Measurements from ENCODE around the gene USP6NL. TPM values are rescaled to one million over a fixed set of nuclear protein-coding genes. Genes with fewer than 3 reads are reported as not detected.
"Not testable (repeated sequence)": the region's sequence is repeated elsewhere in the genome, so short reads cannot be mapped to it uniquely, and the experiment has no call there.

Gene USP6NL
- total RNA-seq, 1 experiment from 2014 or later: 13.1 TPM

DNA sequence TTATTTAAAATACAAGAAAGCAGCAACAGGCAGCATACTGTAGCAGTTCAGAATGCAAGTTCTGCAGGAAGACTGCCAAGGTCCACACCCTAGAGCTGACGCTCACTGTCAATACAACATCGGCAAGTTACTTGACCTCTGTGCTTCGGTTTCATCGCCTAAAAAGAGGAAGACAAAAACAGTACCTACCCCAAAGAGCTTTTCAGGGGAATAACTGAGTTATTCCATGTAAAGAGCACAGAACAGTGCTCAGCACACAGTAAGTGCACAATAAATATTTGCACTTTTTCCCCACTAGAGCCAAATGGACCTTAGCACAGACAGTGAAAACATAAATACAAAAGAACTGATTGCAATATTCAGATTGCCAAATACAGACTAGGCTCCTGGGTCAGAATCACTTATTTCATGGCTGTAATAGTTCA lies 88.6 kb downstream of the USP6NL start:
- DNase-seq (ENCODE audit: extremely low read depth, low read depth): no peak

GRCh38 chr10:11521860-11522259 lies 89.6 kb downstream of the USP6NL start:
- DNase-seq (ENCODE audit: extremely low read depth, low read depth): no peak

DNA sequence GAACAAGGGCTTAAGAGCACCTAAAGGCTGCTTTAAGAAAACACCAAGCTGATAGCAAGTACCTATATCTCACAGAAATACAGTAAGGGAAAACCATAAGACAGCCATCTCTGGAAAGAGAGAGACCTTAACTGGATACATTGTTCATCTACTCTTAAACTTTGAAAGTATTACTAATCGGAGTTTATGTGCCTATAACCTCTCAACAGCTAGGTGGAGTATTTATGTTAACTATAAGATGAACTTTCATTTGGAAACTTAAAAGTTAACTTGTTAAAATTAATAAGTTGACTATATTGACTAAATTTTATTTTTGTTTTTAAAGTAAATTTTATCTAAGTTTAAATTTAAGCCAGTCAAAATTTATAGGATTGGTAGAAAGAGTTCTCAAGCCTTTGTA lies 90.6 kb downstream of the USP6NL start:
- DNase-seq (ENCODE audit: extremely low read depth, low read depth): no peak

- no peak for DNase-seq (ENCODE audit: extremely low read depth, low read depth)
These were observed 94.3 kb downstream of the USP6NL start for GRCh38 chr10:11517150-11517549.

GRCh38 chr10:11516431-11516746 lies 95.1 kb downstream of the USP6NL start:
- no peak for DNase-seq (ENCODE audit: extremely low read depth, low read depth)

DNA sequence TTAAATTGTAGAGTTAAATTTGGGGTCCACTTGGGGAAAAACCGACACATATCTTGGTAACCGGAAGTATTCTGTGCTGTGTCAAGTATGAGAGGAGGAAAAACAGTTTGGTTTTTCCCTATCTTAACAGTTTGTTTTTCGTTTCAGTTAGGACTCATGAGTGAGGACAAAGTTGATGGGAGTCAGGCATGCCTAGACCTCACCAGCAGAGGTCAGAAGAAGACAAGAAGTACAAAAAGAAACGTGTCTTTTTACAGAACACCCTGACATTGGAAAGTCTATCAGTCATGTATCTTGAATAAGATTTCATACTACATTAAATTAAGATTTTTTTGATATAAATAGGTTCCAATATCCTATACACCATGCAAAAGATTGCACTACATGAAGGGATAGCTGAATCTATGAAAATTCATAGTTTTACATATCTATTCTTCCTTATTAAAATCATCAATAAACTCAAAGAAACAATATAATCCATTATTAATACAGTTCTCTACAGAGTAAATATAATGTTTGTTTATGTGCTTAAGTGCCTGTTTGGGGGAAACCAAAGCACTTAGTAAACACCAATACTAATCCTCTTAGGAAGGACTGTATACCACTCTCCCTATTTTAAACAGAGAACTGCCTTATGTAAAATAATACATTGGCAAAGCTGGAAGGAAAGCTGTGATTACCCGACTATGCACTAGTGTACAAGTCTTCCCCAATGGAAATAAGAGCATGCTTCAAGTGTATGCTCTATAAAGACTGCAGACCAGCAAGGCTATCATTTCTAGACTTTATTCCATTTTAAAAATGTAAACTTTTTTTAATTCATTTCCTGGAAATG lies 95.6 kb downstream of the USP6NL start:
- DNase-seq (ENCODE audit: extremely low read depth, low read depth): peak; percentile 60

GRCh38 chr10:11513727-11514126 lies 97.7 kb downstream of the USP6NL start:
- no peak for DNase-seq (ENCODE audit: extremely low read depth, low read depth)

- no peak for DNase-seq (ENCODE audit: extremely low read depth, low read depth)
These were observed 98.9 kb downstream of the USP6NL start for GRCh38 chr10:11512596-11512995.

GRCh38 chr10:11511321-11511720 lies 100.1 kb downstream of the USP6NL start:
- DNase-seq (ENCODE audit: extremely low read depth, low read depth): no peak

- no peak for DNase-seq (ENCODE audit: extremely low read depth, low read depth)
These were observed 100.7 kb downstream of the USP6NL start for GRCh38 chr10:11510736-11511135.

- no peak for DNase-seq (ENCODE audit: extremely low read depth, low read depth)
These were observed 101.2 kb downstream of the USP6NL start for GRCh38 chr10:11510281-11510680.

GRCh38 chr10:11509036-11509435 lies 102.4 kb downstream of the USP6NL start:
- DNase-seq (ENCODE audit: extremely low read depth, low read depth): no peak

DNA sequence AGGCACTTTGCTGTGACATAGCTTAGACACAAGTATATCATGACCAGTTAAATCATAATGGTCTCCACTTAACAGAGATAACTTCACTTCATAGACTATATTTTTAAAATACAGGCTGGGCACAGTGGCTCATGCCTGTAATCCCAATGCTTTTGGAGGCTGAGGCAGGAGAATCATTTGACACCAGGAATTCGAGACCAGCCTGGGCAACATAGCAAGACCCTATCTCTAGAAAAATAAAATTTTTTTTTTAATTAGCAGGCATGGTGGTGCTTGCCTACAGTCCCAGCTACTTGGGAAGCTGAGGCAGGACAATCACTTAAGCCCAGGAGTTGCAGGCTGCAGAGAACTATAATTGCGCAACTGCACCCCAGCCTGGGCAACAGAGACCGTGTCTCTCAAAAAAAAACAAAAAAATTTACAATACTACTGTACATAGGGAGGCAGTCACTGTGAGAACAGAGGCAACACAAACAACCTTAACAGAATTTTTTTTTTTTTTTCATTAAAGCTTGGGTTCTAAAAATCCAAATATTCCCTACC lies 105.1 kb downstream of the USP6NL start:
- DNase-seq (ENCODE audit: extremely low read depth, low read depth): no peak

GRCh38 chr10:11505639-11506038 lies 105.8 kb downstream of the USP6NL start:
- no peak for DNase-seq (ENCODE audit: extremely low read depth, low read depth)

GRCh38 chr10:11504566-11505285 lies 106.7 kb downstream of the USP6NL start:
- no peak for DNase-seq (ENCODE audit: extremely low read depth, low read depth)

GRCh38 chr10:11501600-11501999 lies 109.8 kb downstream of the USP6NL start:
- DNase-seq (ENCODE audit: extremely low read depth, low read depth): no peak

DNA sequence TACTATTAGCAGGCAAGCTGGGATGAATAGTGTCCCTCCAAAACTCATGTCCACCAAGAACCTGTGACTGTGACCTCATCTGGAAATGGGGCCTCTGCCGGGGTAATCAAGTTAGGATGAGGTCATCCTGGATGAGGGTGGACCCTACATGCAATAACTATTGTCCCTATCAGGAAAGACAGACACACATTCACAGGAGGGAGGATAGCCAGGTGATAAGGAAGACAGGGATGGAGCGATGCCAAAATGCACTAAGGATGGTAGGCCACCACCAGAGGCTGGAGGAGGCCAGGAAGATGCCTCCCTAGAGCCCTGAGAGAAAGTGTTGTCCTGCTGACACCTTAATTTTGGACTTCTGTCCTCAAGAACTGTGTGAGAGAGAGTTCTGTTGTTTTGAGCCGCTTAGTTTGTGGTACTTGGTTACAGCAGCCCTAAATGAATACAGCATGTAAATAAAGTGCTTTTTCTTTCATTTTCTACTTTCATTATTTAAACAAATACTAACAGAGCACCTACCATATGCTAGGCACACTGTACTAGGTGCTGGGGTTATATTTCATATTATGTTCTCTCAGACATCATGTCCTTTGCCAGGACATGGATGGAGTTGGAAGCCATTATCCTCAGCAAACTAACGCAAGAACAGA lies 111.9 kb downstream of the USP6NL start:
- no peak for DNase-seq (ENCODE audit: extremely low read depth, low read depth)

GRCh38 chr10:11498399-11498798 lies 113.1 kb downstream of the USP6NL start:
- no peak for DNase-seq (ENCODE audit: extremely low read depth, low read depth)

DNA sequence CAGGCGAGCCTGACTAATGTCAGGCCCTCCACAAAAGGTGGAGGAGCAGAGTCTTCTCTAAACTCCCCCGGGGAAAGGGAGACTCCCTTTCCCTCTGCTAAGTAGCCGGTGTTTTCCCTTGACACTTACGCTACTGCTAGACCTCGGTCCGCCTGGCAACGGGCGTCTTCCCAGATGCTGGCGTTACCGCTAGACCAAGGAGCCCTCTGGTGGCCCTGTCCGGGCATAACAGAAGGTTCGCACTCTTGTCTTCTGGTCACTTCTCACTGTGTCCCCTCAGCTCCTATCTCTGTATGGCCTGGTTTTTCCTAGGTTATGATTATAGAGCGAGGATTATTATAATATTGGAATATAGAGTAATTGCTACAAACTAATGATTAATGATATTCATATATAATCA lies 116.5 kb downstream of the USP6NL start:
- not testable (repeated sequence) for DNase-seq (ENCODE audit: extremely low read depth, low read depth)

GRCh38 chr10:11493646-11494045 lies 117.8 kb downstream of the USP6NL start:
- no peak for DNase-seq (ENCODE audit: extremely low read depth, low read depth)

DNA sequence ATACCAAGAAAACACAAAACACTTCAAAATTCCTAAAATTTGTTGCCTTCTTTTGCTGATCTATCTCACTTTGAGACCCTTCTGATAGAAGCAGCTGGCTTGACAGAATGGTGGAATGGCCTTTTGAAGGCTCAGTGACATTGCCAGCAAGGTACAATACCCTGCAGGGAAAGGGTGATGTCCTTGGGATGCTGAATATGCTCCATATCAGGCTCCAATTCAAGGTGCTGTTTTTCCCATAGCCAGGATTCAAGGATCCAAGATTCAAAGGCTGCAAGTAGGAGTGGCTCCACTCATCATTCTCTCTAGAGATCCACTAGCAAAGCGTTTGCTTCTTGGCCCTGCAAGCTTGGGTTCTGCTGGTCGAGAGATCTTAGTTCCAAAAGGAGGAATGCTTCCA lies 120.4 kb downstream of the USP6NL start:
- DNase-seq (ENCODE audit: extremely low read depth, low read depth): no peak

Measured in NCI-H460 (cell line).